ENCODE results near the gene MLLT3.
A peak's percentile ranks its signal among the peaks of the same experiment; 100 is the strongest.

MLLT3 gene

GRCh38 chr9:20557285-20557684 lies 65.0 kb downstream of the MLLT3 start:
- no peak for DNase-seq (ENCODE audit: low read depth)
- no peak for TF ChIP-seq CTCF (conservative IDR thresholded peaks at IDR 0.05; ENCODE audit: control insufficient read depth, insufficient read depth, low read depth, low read length)

GRCh38 chr9:20553558-20554149 lies 68.6 kb downstream of the MLLT3 start:
- no peak for TF ChIP-seq CTCF (conservative IDR thresholded peaks at IDR 0.05; ENCODE audit: control insufficient read depth, insufficient read depth, low read depth, low read length)
- no peak overlapping the region for H3K4me3 ChIP-seq (ENCODE audit: control insufficient read depth, low read depth, low read length)
- no peak for DNase-seq (ENCODE audit: low read depth)

More at GRCh38 chr9:20557285-20557684, 65.0 kb downstream of the MLLT3 start:
- no peak overlapping the region for H3K4me3 ChIP-seq (ENCODE audit: control insufficient read depth, low read depth, low read length)

GRCh38 chr9:20552874-20553557 lies 69.3 kb downstream of the MLLT3 start:
- peak; percentile 31 for TF ChIP-seq CTCF (conservative IDR thresholded peaks at IDR 0.05; ENCODE audit: control insufficient read depth, insufficient read depth, low read depth, low read length)
- peak; percentile 24 for DNase-seq (ENCODE audit: low read depth)
- H3K4me3 ChIP-seq (ENCODE audit: control insufficient read depth, low read depth, low read length), result no peak overlapping the region

- TF ChIP-seq CTCF (conservative IDR thresholded peaks at IDR 0.05; ENCODE audit: control insufficient read depth, insufficient read depth, low read depth, low read length), result no peak
- DNase-seq (ENCODE audit: low read depth), result no peak
Observed at GRCh38 chr9:20551835-20552234, 70.5 kb downstream of the MLLT3 start.

GRCh38 chr9:20551236-20551635 lies 71.1 kb downstream of the MLLT3 start:
- no peak for DNase-seq (ENCODE audit: low read depth)
- H3K4me3 ChIP-seq (ENCODE audit: control insufficient read depth, low read depth, low read length), result no peak overlapping the region
- no peak for TF ChIP-seq CTCF (conservative IDR thresholded peaks at IDR 0.05; ENCODE audit: control insufficient read depth, insufficient read depth, low read depth, low read length)

More at GRCh38 chr9:20551835-20552234, 70.5 kb downstream of the MLLT3 start:
- no peak overlapping the region for H3K4me3 ChIP-seq (ENCODE audit: control insufficient read depth, low read depth, low read length)

- no peak for TF ChIP-seq CTCF (conservative IDR thresholded peaks at IDR 0.05; ENCODE audit: control insufficient read depth, insufficient read depth, low read depth, low read length)
- DNase-seq (ENCODE audit: low read depth), result no peak
- H3K4me3 ChIP-seq (ENCODE audit: control insufficient read depth, low read depth, low read length), result no peak overlapping the region
Observed at GRCh38 chr9:20550326-20550725, 72.0 kb downstream of the MLLT3 start.

Data from fibroblast of mammary gland (primary cell).